VCaP (cell line): Measurements from ENCODE around the gene TSPO2.

ENCODE experiments used
- H3K27ac ChIP-seq: fragments of 450-650 bp; 2 replicates; pipeline ENCODE4 v1.5.1; 2017
- TF ChIP-seq, protein P1 (sequence below): fragments of 450-650 bp; conservative IDR thresholded peaks from 2 replicates; pipeline ENCODE4 v1.5.1; 2017; ENCODE audit warnings: mild to moderate bottlenecking, moderate library complexity

TSPO2 gene

DNA sequence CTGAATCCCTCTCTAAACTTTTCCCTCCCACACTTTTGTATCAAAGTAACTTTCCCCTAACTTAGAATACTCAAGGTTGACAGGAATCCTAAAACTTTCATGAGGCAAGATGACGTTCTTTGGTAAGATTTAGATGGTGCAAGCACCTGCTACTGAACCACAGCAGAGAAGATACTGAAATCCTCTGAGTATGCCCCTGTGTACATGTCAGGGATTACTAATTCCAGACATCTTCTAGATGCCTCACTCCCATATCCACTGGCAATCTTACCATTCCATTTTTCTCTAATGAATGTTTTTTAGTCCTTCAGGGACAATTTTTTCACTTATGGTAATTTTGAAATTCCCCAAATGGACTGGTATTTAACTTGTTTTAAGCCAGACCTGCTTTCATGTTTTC is 19.8 kb downstream of the TSPO2 start:
- H3K27ac ChIP-seq, result no peak overlapping the region
- TF ChIP-seq, protein P1, sequence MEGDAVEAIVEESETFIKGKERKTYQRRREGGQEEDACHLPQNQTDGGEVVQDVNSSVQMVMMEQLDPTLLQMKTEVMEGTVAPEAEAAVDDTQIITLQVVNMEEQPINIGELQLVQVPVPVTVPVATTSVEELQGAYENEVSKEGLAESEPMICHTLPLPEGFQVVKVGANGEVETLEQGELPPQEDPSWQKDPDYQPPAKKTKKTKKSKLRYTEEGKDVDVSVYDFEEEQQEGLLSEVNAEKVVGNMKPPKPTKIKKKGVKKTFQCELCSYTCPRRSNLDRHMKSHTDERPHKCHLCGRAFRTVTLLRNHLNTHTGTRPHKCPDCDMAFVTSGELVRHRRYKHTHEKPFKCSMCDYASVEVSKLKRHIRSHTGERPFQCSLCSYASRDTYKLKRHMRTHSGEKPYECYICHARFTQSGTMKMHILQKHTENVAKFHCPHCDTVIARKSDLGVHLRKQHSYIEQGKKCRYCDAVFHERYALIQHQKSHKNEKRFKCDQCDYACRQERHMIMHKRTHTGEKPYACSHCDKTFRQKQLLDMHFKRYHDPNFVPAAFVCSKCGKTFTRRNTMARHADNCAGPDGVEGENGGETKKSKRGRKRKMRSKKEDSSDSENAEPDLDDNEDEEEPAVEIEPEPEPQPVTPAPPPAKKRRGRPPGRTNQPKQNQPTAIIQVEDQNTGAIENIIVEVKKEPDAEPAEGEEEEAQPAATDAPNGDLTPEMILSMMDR, result no peak

DNA sequence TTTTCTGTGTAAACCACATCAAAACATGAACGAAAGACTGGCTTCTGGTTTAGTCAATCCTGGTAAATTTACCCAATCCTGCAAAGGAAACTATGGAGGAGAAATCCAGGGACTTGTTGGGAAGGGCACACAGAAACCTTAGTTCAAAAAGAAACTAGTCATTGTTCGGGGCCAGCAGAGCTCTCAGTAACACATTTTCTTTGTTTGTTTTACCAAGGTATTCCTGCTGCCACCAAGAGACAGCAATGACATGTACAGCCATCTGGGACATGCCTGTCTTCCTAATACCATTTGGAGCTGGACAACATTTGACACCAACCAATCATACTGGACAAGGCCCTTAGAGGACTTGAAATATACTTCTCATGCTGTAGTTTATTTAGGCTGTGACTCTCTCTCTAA is 21.6 kb downstream of the TSPO2 start:
- H3K27ac ChIP-seq, result no peak overlapping the region
- TF ChIP-seq, protein P1, result no peak

DNA sequence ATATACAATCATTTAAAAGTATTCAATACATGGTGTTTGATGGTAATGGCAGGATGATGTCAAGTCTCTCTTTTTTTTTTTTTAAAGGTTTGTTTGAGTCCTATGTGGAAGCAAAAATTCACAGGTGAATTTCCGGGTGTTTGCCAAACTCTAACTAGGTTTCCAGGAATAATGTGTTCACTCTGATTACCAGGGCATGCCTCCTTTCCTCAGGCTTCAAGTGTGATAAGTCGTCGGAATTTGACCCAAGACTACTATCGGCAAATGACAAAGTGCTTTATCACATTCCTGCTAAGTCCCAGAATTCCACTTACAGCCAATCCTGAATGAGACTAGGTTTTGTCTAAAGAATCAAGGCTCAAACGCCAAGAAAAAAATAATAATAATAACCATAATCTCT is 22.6 kb downstream of the TSPO2 start:
- TF ChIP-seq, protein P1, result no peak
- no peak overlapping the region for H3K27ac ChIP-seq

DNA sequence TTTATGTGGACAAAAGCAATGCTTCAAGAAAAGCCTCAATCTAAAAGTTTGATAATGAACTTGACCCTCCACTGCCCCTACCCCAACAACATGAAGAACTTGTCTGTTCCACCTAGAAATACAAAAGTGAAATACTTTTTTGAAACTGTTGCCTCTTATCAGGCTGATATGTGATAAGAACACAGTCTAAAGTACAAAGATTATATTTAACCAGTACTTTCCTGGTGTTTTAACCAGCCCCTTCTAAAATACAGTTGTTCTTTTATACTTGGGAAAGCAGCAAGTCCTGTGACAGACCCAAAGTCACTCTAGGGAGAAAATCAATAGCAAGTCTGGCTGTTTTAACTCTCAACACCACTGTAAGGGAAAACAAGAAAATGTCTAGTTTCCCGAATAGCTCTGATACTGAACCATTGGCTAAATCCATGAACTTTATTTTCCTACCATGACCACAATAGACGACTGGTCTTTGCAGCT is 23.3 kb downstream of the TSPO2 start:
- TF ChIP-seq, protein P1, result no peak
- H3K27ac ChIP-seq, result no peak overlapping the region

DNA sequence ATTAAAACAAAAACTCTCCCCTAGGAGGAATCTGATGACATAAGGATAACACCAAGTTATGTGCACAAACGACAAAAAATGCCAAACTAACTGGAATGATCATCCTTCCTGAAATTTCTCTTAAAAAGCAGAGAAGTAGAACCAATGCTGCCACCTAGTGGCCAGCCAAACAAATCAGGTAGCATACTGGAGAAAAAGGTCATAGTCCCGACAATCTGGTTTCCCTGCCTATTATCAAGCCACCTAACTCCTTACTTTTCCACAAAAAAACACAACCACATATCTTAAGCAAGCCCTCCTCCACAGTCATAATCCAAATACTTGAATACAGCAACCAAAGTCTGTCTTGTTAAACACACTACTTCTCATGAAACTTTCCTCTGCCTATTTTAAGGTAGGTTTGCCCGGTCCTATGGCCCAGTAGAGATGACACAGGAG is 24.6 kb downstream of the TSPO2 start:
- H3K27ac ChIP-seq, result no peak overlapping the region
- TF ChIP-seq, protein P1, result peak; percentile 83

DNA sequence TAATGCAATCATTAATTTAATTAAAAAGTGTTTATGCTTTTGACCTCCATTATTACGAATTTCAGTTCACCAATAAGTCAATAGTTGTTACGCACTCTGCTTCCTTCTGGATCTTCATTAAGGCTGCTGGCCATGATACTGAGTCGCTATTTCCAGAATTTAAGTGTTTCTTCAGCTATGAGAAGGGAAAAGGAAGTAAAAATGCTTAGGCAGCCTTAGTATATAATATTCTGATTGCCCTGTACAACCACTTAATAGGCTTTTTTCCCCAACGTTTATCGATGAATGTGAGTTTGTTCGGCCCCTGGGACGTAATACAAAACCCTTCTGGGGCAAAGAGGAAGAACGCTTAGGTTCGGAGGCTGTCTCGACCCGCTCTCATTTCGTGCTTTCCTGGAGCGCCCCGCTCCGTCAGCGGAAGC is 29.2 kb downstream of the TSPO2 start:
- TF ChIP-seq, protein P1, result no peak
- H3K27ac ChIP-seq, result peak overlapping the region; percentile 99

DNA sequence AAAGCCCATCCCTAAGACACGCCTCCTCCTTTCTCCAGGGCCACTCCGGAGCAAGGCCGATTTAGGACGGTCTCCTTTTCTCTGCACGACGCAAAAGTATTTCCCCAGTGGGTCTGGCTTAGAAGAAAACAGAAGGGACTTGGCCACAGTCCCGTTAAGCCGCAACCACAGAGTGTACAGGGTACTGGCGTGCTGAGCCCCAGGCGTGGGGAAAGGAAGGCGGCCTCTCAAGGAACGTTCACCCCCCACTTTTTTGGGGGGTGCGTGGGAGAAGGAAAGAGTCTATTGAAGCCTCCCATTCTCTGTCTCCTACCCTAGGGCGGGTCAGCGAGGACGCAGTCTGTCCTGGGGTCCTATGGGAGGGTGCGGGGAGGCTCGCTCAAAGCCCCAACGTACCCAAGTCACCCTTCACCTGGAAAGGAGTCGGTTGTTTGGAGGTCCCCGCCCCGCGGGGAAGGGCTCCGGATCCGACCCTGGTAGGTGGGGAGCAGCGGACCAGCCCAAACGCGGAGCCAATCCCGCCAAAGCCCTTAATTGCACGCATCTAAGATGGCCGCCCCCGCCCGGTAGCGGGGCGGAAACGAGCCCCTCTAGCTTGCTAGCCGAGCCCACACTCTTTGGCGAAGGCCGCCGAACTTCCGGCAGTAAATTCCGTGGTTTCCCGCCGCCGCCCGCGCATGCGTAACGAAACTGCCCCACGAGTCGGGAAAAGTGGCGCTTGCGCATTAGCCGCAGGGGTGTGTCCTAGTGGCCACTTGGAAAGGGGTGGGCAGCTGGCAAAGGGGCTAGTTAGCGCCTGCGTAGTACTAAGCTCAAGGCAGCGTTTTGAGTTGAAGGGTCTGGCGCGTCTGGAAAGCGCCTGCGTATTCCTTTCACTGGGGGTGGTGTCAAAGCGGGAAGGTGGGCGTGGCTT is 29.9 kb downstream of the TSPO2 start, which contains the start of gene OARD1:
Gene OARD1 (minus strand): TSS at position 434 of the 913 bp plus-strand sequence. CDS start 722 bp downstream, outside the sequence.
- peak within 1 kb of the TSS; percentile 99 for H3K27ac ChIP-seq
- TF ChIP-seq, protein P1, result no peak
